ENCODE results near the gene LMAN2. TPM values are rescaled to one million over a fixed set of nuclear protein-coding genes. Genes with fewer than 3 reads are reported as not detected.
A peak's percentile ranks its signal among the peaks of the same experiment; 100 is the strongest.

The LMAN2 gene
- total RNA-seq, 1 experiment from 2014 or later = 106 TPM

GRCh38 chr5:177303121-177303924 lies 48.1 kb downstream of the LMAN2 start, which contains the start of the genes PRELID1 and RAB24:
Gene PRELID1 (plus strand): TSS chr5:177303799. CDS start chr5:177303986, 187 bp downstream.
Gene RAB24 (minus strand): TSS chr5:177303719. CDS start chr5:177303288, 431 bp downstream.
- H3K4ac ChIP-seq (ENCODE audit: low read depth, low read length) = no peak within 1 kb of the TSS
- peaks cover 31 to 44% of the 10 kb centered on the region in 2 experiments for H3K4me1 Mint-ChIP-seq

More at GRCh38 chr5:177303121-177303924, 48.1 kb downstream of the LMAN2 start, which contains the start of the genes PRELID1 and RAB24:
- Histone ChIP-seq H3K27me3 (ENCODE audit: insufficient read depth, low read length) (no peaks in the 10 kb centered on the region), H2BK5ac (ENCODE audit: insufficient read length, low read length) (no peak within 1 kb of the TSS), H2AFZ (ENCODE audit: low read length) (no peak within 1 kb of the TSS), H2BK120ac (ENCODE audit: low read depth, low read length, poor library complexity, severe bottlenecking) (no peak within 1 kb of the TSS), H4K20me1 (ENCODE audit: control insufficient read depth, insufficient read depth, insufficient read length) (peaks cover 5% of the 10 kb centered on the region), H4K91ac (ENCODE audit: insufficient read length, low read depth, low read length) (no peak within 1 kb of the TSS), H2BK15ac (ENCODE audit: low read depth, low read length) (no peak within 1 kb of the TSS), H3K9ac (ENCODE audit: extremely low read depth, insufficient read length, low read length) (peak within 1 kb of the TSS; percentile 93), H3K18ac (ENCODE audit: insufficient read length, low read depth, low read length) (peak within 1 kb of the TSS; percentile 52), H4K8ac (replicated peaks; ENCODE audit: insufficient read length, low read depth, low read length) (no peak within 1 kb of the TSS), H3T11ph (ENCODE audit: low read length) (no peak within 1 kb of the TSS), H4K5ac (ENCODE audit: insufficient read length, low read depth, low read length) (no peak within 1 kb of the TSS), H3K9me3 (ENCODE audit: control insufficient read depth, low read depth, low read length) (no peaks in the 10 kb centered on the region), H3K4me2 (ENCODE audit: insufficient read depth, insufficient read length, low read length) (peak within 1 kb of the TSS; percentile 74), H2AK5ac (ENCODE audit: insufficient read length, low read length) (no peak within 1 kb of the TSS), H2BK12ac (ENCODE audit: insufficient read length, low read depth, low read length) (no peak within 1 kb of the TSS), H3K14ac (ENCODE audit: insufficient read depth, low read length) (peak within 1 kb of the TSS; percentile 37; the same call in 1 of the 2 replicates), H3K27ac (ENCODE audit: insufficient read length, low read depth, low read length) (no peak within 1 kb of the TSS), H3K23me2 (ENCODE audit: insufficient read length, low read depth, low read length, poor library complexity, severe bottlenecking) (peaks cover 13% of the 10 kb centered on the region), H3K23ac (ENCODE audit: insufficient read length, low read depth, low read length) (no peak within 1 kb of the TSS), H3K79me2 (ENCODE audit: insufficient read depth, low read length) (peaks cover 9% of the 10 kb centered on the region; the same call in 1 of the 2 replicates), H3K79me1 (ENCODE audit: insufficient read depth, low read depth, low read length, poor library complexity, severe bottlenecking) (no peaks in the 10 kb centered on the region), H2BK20ac (ENCODE audit: low read depth, low read length, poor library complexity, severe bottlenecking) (no peak within 1 kb of the TSS), H3K56ac (ENCODE audit: insufficient read length, low read depth, low read length) (no peak within 1 kb of the TSS), H3K4me1 (ENCODE audit: insufficient read depth, low read length) (no peaks in the 10 kb centered on the region)
- peak; percentile 87 for DNase-seq
- TF ChIP-seq CTCF (conservative IDR thresholded peaks at IDR 0.05) = peak; percentile 40; the same call in 2 of the 3 replicates
- Mint-ChIP-seq H3K36me3 (ENCODE audit: insufficient read depth in 1 of 3, low read depth in 3 of 3) (peaks cover 24 to 48% (median 27%) of the 10 kb centered on the region in 3 experiments), H3K27ac (peak within 1 kb of the TSS; percentile 90 to 98 (median 94)), H3K4me3 (peak within 1 kb of the TSS; percentile 93 to 96), H3K9me3 (no peaks in the 10 kb centered on the region), H3K27me3 (ENCODE audit: low read depth) (peaks cover 1% of the 10 kb centered on the region; the same call in 1 of the 2 replicates)
- no CpG with 5 or more reads among the region's 100 CpGs for WGBS (ENCODE audit: extremely low coverage, insufficient read length, low lambda C conversion rate)
